Vagina (tissue), 2 donors: ENCODE data around the gene ENOX1. TPM values are rescaled to one million over a fixed set of nuclear protein-coding genes. Genes with fewer than 3 reads are reported as not detected.

Experiments used
- DNase-seq, 2 donors: peaks; one replicate each; pipeline ENCODE4 v3.0.0-alpha.2; 2017; ENCODE audit errors: extremely low spot score in 2 of 2
- H3K27ac ChIP-seq: fragments of 200-600 bp; sonication (generic); one replicate; pipeline ENCODE4 v1.5.1; 2019
- H3K27me3 ChIP-seq: fragments of 200-600 bp; sonication (generic); one replicate; pipeline ENCODE4 v1.5.1; 2019
- H3K36me3 ChIP-seq, 2 donors: fragments of 200-600 bp; sonication (generic); one replicate each; pipeline ENCODE4 v1.5.1; 2017 to 2019
- H3K4me1 ChIP-seq: fragments of 200-600 bp; sonication (generic); one replicate; pipeline ENCODE4 v1.5.1; 2019
- H3K4me3 ChIP-seq, 2 donors: fragments of 200-600 bp; sonication (generic); 1 replicate in 1 of 2; 2 replicates in 1 of 2; pipeline ENCODE4 v1.5.1; 2016 to 2019
- H3K9me3 ChIP-seq: fragments of 200-600 bp; sonication (generic); one replicate; pipeline ENCODE4 v1.5.1; 2019
- POLR2A ChIP-seq, 2 donors: fragments of 450-650 bp; IDR thresholded peaks; one replicate each; pipeline ENCODE4 v1.6.1; 2017; ENCODE audit warnings: antibody characterized with exemption in 2 of 2, mild to moderate bottlenecking in 2 of 2, moderate library complexity in 2 of 2
- POLR2AphosphoS5 ChIP-seq, 2 donors: sonication (generic); formaldehyde crosslinking; IDR thresholded peaks; one replicate each; pipeline ENCODE4 v1.9.0; 2017; ENCODE audit warnings: antibody characterized with exemption in 2 of 2, mild to moderate bottlenecking in 2 of 2, low read depth in 1 of 2; ENCODE audit not compliant: insufficient read depth in 1 of 2
- intact Hi-C: fragments of 100-400 bp; cut with DNase I; formaldehyde crosslinking; loops from one replicate; pipeline ENCODE4 v1.15.1; 2023
- total RNA-seq: library from RNA; depleted of rRNA; stranded (reverse); fragments of >200 nt; gene quantifications from one replicate; pipeline ENCODE4 v1.2.3, GENCODE V29; 2016
- TF ChIP-seq, protein P1 (sequence below), 3 experiments: fragments of 450-650 bp in 2 of 3; fragments of 200-600 bp in 1 of 3; sonication (generic) in 1 of 3; IDR thresholded peaks; one replicate each; pipeline ENCODE4 v1.5.1; 2017 to 2019; ENCODE audit warnings: antibody characterized with exemption in 3 of 3, mild to moderate bottlenecking in 2 of 3, moderate library complexity in 2 of 3

The ENOX1 gene
- total RNA-seq, 1 donor from 2014 or later = 2.7 TPM

- Histone ChIP-seq H3K4me3 (no peak overlapping the region), H3K36me3 (no peaks in the 10 kb centered on the region), H3K27ac (peak overlapping the region; percentile 14), H3K27me3 (no peaks in the 10 kb centered on the region), H3K9me3 (no peaks in the 10 kb centered on the region), H3K4me1 (peaks cover 17% of the 10 kb centered on the region)
- TF ChIP-seq POLR2A (IDR thresholded peaks at IDR 0.05) (no peak), POLR2AphosphoS5 (IDR thresholded peaks at IDR 0.05; ENCODE audit: insufficient read depth in 1 of 2, low read depth in 1 of 2) (no peak)
- TF ChIP-seq, protein P1, sequence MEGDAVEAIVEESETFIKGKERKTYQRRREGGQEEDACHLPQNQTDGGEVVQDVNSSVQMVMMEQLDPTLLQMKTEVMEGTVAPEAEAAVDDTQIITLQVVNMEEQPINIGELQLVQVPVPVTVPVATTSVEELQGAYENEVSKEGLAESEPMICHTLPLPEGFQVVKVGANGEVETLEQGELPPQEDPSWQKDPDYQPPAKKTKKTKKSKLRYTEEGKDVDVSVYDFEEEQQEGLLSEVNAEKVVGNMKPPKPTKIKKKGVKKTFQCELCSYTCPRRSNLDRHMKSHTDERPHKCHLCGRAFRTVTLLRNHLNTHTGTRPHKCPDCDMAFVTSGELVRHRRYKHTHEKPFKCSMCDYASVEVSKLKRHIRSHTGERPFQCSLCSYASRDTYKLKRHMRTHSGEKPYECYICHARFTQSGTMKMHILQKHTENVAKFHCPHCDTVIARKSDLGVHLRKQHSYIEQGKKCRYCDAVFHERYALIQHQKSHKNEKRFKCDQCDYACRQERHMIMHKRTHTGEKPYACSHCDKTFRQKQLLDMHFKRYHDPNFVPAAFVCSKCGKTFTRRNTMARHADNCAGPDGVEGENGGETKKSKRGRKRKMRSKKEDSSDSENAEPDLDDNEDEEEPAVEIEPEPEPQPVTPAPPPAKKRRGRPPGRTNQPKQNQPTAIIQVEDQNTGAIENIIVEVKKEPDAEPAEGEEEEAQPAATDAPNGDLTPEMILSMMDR (IDR thresholded peaks at IDR 0.05) = no peak
- DNase-seq = no peak
- intact Hi-C loops = no loop called here
Measured at GRCh38 chr13:43664700-43665191, 122.0 kb downstream of the ENOX1 start.

GRCh38 chr13:43663474-43664090 is 123.2 kb downstream of the ENOX1 start:
- Histone ChIP-seq H3K4me1 (peaks cover 17% of the 10 kb centered on the region), H3K36me3 (no peaks in the 10 kb centered on the region), H3K9me3 (no peaks in the 10 kb centered on the region), H3K27ac (no peak overlapping the region), H3K27me3 (no peaks in the 10 kb centered on the region), H3K4me3 (no peak overlapping the region)
- no peak for DNase-seq
- TF ChIP-seq POLR2AphosphoS5 (IDR thresholded peaks at IDR 0.05; ENCODE audit: insufficient read depth in 1 of 2, low read depth in 1 of 2) = no peak
- TF ChIP-seq, protein P1 (IDR thresholded peaks at IDR 0.05) = no peak
- TF ChIP-seq POLR2A (IDR thresholded peaks at IDR 0.05) = no peak
- intact Hi-C loops = no loop called here

DNA sequence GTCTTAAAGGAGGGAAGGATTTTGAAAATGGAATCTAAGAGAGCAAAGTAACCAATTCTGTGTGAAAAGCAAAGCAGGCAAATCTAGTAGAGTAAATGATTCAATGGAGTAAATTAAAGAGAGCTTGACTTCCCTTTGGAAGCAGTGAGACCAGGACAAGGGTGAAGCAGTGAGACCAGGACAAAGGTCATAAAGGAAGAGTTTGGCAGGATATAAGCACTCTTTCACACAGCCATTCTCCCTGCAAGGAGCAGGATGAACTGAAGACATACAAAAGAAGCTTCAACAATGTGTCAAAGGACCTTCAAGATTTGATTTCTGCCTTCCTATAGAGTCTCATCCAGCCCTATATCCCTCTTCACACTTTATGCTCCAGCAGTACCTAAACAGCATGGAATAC is 123.8 kb downstream of the ENOX1 start:
- Histone ChIP-seq H3K27me3 (no peaks in the 10 kb centered on the region), H3K4me3 (no peak overlapping the region), H3K9me3 (no peaks in the 10 kb centered on the region), H3K27ac (no peak overlapping the region), H3K4me1 (peaks cover 17% of the 10 kb centered on the region), H3K36me3 (no peaks in the 10 kb centered on the region)
- intact Hi-C loops = no loop called here
- no peak for DNase-seq
- TF ChIP-seq POLR2AphosphoS5 (IDR thresholded peaks at IDR 0.05; ENCODE audit: insufficient read depth in 1 of 2, low read depth in 1 of 2) (no peak), POLR2A (IDR thresholded peaks at IDR 0.05) (no peak)
- TF ChIP-seq, protein P1 (IDR thresholded peaks at IDR 0.05) = no peak

- TF ChIP-seq, protein P1 (IDR thresholded peaks at IDR 0.05) = no peak
- TF ChIP-seq POLR2A (IDR thresholded peaks at IDR 0.05) = no peak
- no peak for TF ChIP-seq POLR2AphosphoS5 (IDR thresholded peaks at IDR 0.05; ENCODE audit: insufficient read depth in 1 of 2, low read depth in 1 of 2)
- Histone ChIP-seq H3K36me3 (no peaks in the 10 kb centered on the region), H3K4me1 (peaks cover 17% of the 10 kb centered on the region), H3K4me3 (no peak overlapping the region), H3K27ac (no peak overlapping the region), H3K9me3 (no peaks in the 10 kb centered on the region), H3K27me3 (no peaks in the 10 kb centered on the region)
- intact Hi-C loops = no loop called here
- DNase-seq = no peak
Measured at GRCh38 chr13:43661161-43661830, 125.5 kb downstream of the ENOX1 start.

DNA sequence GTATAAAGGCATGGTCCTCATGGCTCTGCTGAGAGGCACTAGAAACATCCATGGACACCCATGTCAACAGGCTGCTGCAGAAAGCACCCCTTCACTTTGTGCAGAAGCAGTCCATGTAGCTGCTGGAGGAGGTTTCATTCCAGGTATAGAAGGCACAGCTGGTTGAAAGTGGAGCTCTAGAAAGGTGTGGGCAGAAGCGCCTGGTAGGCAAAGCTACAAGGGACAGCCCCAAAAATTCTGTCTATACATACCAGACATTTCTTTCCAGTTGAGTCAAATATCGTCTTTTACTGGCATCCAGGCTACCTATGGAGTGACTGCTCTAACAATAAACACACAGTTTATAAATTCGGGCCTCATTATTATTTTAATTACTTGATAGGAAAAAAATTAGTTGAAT is 129.3 kb downstream of the ENOX1 start:
- Histone ChIP-seq H3K36me3 (no peaks in the 10 kb centered on the region), H3K4me3 (no peak overlapping the region), H3K27me3 (no peaks in the 10 kb centered on the region), H3K9me3 (no peaks in the 10 kb centered on the region), H3K4me1 (no peaks in the 10 kb centered on the region), H3K27ac (no peak overlapping the region)
- TF ChIP-seq, protein P1 (IDR thresholded peaks at IDR 0.05) = no peak
- TF ChIP-seq POLR2AphosphoS5 (IDR thresholded peaks at IDR 0.05; ENCODE audit: insufficient read depth in 1 of 2, low read depth in 1 of 2) (no peak), POLR2A (IDR thresholded peaks at IDR 0.05) (no peak)
- intact Hi-C loops = no loop called here
- no peak for DNase-seq
